WTC11 (cell line): ENCODE results near the gene MGAT4A. TPM values are rescaled to one million over a fixed set of nuclear protein-coding genes. Genes with fewer than 3 reads are reported as not detected.

Source experiments
- ATAC-seq: fragments of 200-7000 bp; cut with Tn5 transposase; 2 replicates; pipeline ENCODE4 v1.10.0; 2021; ENCODE audit warnings: mild to moderate bottlenecking, moderate library complexity
- CTCF ChIA-PET: fragments of 300-600 bp; sonication (Branson Sonifier 250); formaldehyde crosslinking; loops from one replicate; lab custom pipeline; 2021; ENCODE audit warnings: antibody characterized with exemption; lab: Charles Lee
- POLR2A ChIA-PET: fragments of 350-600 bp; sonication (Branson Sonifier 250); formaldehyde crosslinking; loops from one replicate; lab custom pipeline; 2021; ENCODE audit warnings: antibody characterized with exemption; lab: Charles Lee
- DNase-seq: peaks from one replicate; pipeline ENCODE4 v3.0.0; 2021; ENCODE audit warnings: low spot score
- H3K27ac Mint-ChIP-seq: 2 replicates; pipeline ENCODE4 v1.8.0; 2021; ENCODE audit warnings: mixed read lengths
- H3K27me3 Mint-ChIP-seq: 2 replicates; pipeline ENCODE4 v1.8.0; 2021; ENCODE audit warnings: low read depth, mild to moderate bottlenecking, moderate library complexity, mixed read lengths
- H3K36me3 Mint-ChIP-seq: 2 replicates; pipeline ENCODE4 v1.8.0; 2021; ENCODE audit warnings: mixed read lengths
- H3K4me1 Mint-ChIP-seq: 2 replicates; pipeline ENCODE4 v1.8.0; 2022; ENCODE audit warnings: mixed read lengths
- H3K4me3 Mint-ChIP-seq: 2 replicates; pipeline ENCODE4 v1.8.0; 2021; ENCODE audit warnings: mild to moderate bottlenecking, moderate library complexity, mixed read lengths
- H3K9me3 Mint-ChIP-seq: 2 replicates; pipeline ENCODE4 v1.8.0; 2021; ENCODE audit warnings: mixed read lengths
- AFF4 ChIP-seq: sonication (generic); formaldehyde crosslinking; IDR thresholded peaks from 2 replicates; pipeline ENCODE4 v1.8.1; 2023; ENCODE audit warnings: mild to moderate bottlenecking, missing genetic modification reagents, borderline replicate concordance
- CTCF ChIP-seq: fragments of 200-600 bp; IDR thresholded peaks from 2 replicates; pipeline ENCODE4 v1.8.0; 2022; ENCODE audit warnings: antibody characterized with exemption
- E2F5 ChIP-seq: sonication (generic); formaldehyde crosslinking; IDR thresholded peaks from 2 replicates; pipeline ENCODE4 v1.8.1; 2022; ENCODE audit warnings: mild to moderate bottlenecking, moderate library complexity, missing genetic modification reagents
- ELF4 ChIP-seq: sonication (generic); formaldehyde crosslinking; IDR thresholded peaks from 2 replicates; pipeline ENCODE4 v1.8.1; 2022; ENCODE audit warnings: low read depth, mild to moderate bottlenecking, moderate library complexity, missing genetic modification reagents
- EMX1 ChIP-seq: fragments of 250-450 bp; sonication (Bioruptor Pico); IDR thresholded peaks from 2 replicates; pipeline ENCODE4 v1.8.0; 2021; ENCODE audit warnings: mild to moderate bottlenecking
- HMGXB4 ChIP-seq: sonication (generic); formaldehyde crosslinking; IDR thresholded peaks from 2 replicates; pipeline ENCODE4 v1.8.1; 2023; ENCODE audit warnings: mild to moderate bottlenecking, moderate library complexity, missing genetic modification reagents
- JAZF1 ChIP-seq: fragments of 250-450 bp; sonication (Bioruptor Pico); IDR thresholded peaks from 2 replicates; pipeline ENCODE4 v1.9.0; 2021; ENCODE audit warnings: moderate library complexity, mild to moderate bottlenecking, inconsistent platforms
- KAT7 ChIP-seq: sonication (generic); formaldehyde crosslinking; IDR thresholded peaks from 2 replicates; pipeline ENCODE4 v1.8.1; 2023; ENCODE audit warnings: missing genetic modification reagents, mild to moderate bottlenecking, borderline replicate concordance
- MYBL2 ChIP-seq: sonication (generic); formaldehyde crosslinking; IDR thresholded peaks from 2 replicates; pipeline ENCODE4 v1.8.1; 2023; ENCODE audit warnings: mild to moderate bottlenecking, moderate library complexity, missing genetic modification reagents
- NR1H2 ChIP-seq: sonication (generic); formaldehyde crosslinking; IDR thresholded peaks from 2 replicates; pipeline ENCODE4 v1.9.0; 2021; ENCODE audit warnings: mild to moderate bottlenecking, moderate library complexity, missing genetic modification reagents
- STAT6 ChIP-seq: sonication (generic); formaldehyde crosslinking; conservative IDR thresholded peaks from 2 replicates; pipeline ENCODE4 v1.8.1; 2023; ENCODE audit warnings: mild to moderate bottlenecking, low read depth, missing genetic modification reagents, moderate library complexity
- ZNF281 ChIP-seq: sonication (generic); formaldehyde crosslinking; IDR thresholded peaks from 2 replicates; pipeline ENCODE4 v1.8.0; 2023; ENCODE audit warnings: mild to moderate bottlenecking, missing genetic modification reagents
- ZNF416 ChIP-seq: fragments of 250-450 bp; sonication (Bioruptor Pico); IDR thresholded peaks from 2 replicates; pipeline ENCODE4 v1.9.0; 2021; ENCODE audit warnings: mild to moderate bottlenecking, inconsistent platforms
- ZNF671 ChIP-seq: fragments of 250-450 bp; sonication (Bioruptor Pico); IDR thresholded peaks from 2 replicates; pipeline ENCODE4 v1.8.0; 2021; ENCODE audit warnings: mild to moderate bottlenecking
- total RNA-seq: library from RNA; stranded (reverse); gene quantifications from 3 replicates; pipeline ENCODE4 v1.2.3, GENCODE V29; 2021

The MGAT4A gene
- total RNA-seq, 1 experiment from 2014 or later: 6.7 TPM

- TF ChIP-seq ZNF281 (CRISPR knock-in tag) (no peak), ZNF416 (CRISPR knock-in tag) (no peak)
These were observed 18.1 kb upstream of the MGAT4A start (continued) for GRCh38 chr2:98749066-98749450.

- H3K4me1 Mint-ChIP-seq: peaks cover 12% of the 10 kb centered on the region
- POLR2A ChIA-PET: no interaction called here
These were observed 17.5 kb upstream of the MGAT4A start for GRCh38 chr2:98748292-98749065.

More at GRCh38 chr2:98748292-98749065, 17.5 kb upstream of the MGAT4A start:
- no peak overlapping the region for H3K4me3 Mint-ChIP-seq
- CTCF ChIA-PET: interaction anchor here (1.3 kb wide), 1 partner anchor 99 kb away, joined by 5 read pairs; no protein-coding TSS in a partner anchor
- TF ChIP-seq JAZF1 (CRISPR knock-in tag) (no peak), HMGXB4 (CRISPR knock-in tag) (no peak), STAT6 (CRISPR knock-in tag) (no peak), CTCF (no peak), EMX1 (no peak), E2F5 (CRISPR knock-in tag) (no peak), NR1H2 (no peak), KAT7 (CRISPR knock-in tag) (no peak), AFF4 (CRISPR knock-in tag) (no peak), ZNF671 (CRISPR knock-in tag) (no peak), ELF4 (CRISPR knock-in tag) (no peak), MYBL2 (CRISPR knock-in tag) (no peak)
- TF ChIP-seq, all 79 proteins: peak for 0
- no peaks in the 10 kb centered on the region for H3K36me3 Mint-ChIP-seq
- DNase-seq: no peak
- no peak for ATAC-seq
- H3K27ac Mint-ChIP-seq: no peak overlapping the region
- peaks cover 2% of the 10 kb centered on the region for H3K27me3 Mint-ChIP-seq
- H3K9me3 Mint-ChIP-seq: peaks cover 11% of the 10 kb centered on the region
